Measurements from ENCODE around the gene SELENOI.

GRCh38 chr2:26316041-26316440 is 29.9 kb upstream of the SELENOI start:
- TF ChIP-seq CTCF (conservative IDR thresholded peaks at IDR 0.05 in 1 of 2, IDR thresholded peaks at IDR 0.05 in 1 of 2; ENCODE audit: extremely low read depth in 1 of 2, insufficient read depth in 1 of 2, low read depth in 1 of 2, low read length in 2 of 2): peak; percentile 5 to 33
- TF ChIP-seq EZH2 (IDR thresholded peaks at IDR 0.05; ENCODE audit: borderline replicate concordance, low read length): no peak

Measured in mammary epithelial cell (primary cell).